ENCODE data around the gene MGAT4A. TPM values are rescaled to one million over a fixed set of nuclear protein-coding genes. Genes with fewer than 3 reads are reported as not detected.

MGAT4A gene
- total and polyA plus RNA-seq, 12 donors: 4.6 to 33.0 (median 18.6) TPM

GRCh38 chr2:98623657-98624056, 107.3 kb downstream of the MGAT4A start:
- no peak for TF ChIP-seq CTCF (IDR thresholded peaks at IDR 0.05)
- intact Hi-C loops (cut with DNase I): no loop called here
- Histone ChIP-seq H3K4me1 (peaks cover 0 to 10% (median 0%) of the 10 kb centered on the region in 9 donors), H3K4me3 (no peak overlapping the region), H3K36me3 (peaks cover 0 to 80% (median 4%) of the 10 kb centered on the region in 9 donors), H3K27me3 (no peaks in the 10 kb centered on the region), H3K9me3 (no peaks in the 10 kb centered on the region), H3K27ac (no peak overlapping the region)
- ATAC-seq: peak in 6 of 8 donors; percentile 26 to 86 (median 54)
- WGBS, 2 donors: 75% methylated on average over 5 of the region's 5 CpGs
- DNase-seq: peak in 1 of 2 donors; percentile 47

- Histone ChIP-seq H3K4me1 (no peaks in the 10 kb centered on the region), H3K9me3 (no peaks in the 10 kb centered on the region), H3K4me3 (no peak overlapping the region), H3K36me3 (peaks cover 0 to 100% (median 47%) of the 10 kb centered on the region in 9 donors), H3K27ac (no peak overlapping the region), H3K27me3 (no peaks in the 10 kb centered on the region)
- TF ChIP-seq CTCF (IDR thresholded peaks at IDR 0.05): no peak
- ATAC-seq: no peak
- intact Hi-C loops (cut with DNase I): no loop called here
- WGBS, 2 donors: 50% methylated on average over 5 of the region's 5 CpGs
- DNase-seq: no peak
Observed at GRCh38 chr2:98617149-98617548, 113.8 kb downstream of the MGAT4A start.

GRCh38 chr2:98615481-98615880, 115.5 kb downstream of the MGAT4A start:
- TF ChIP-seq CTCF (IDR thresholded peaks at IDR 0.05): no peak
- Histone ChIP-seq H3K4me3 (no peak overlapping the region), H3K9me3 (no peaks in the 10 kb centered on the region), H3K36me3 (peaks cover 0 to 100% (median 55%) of the 10 kb centered on the region in 9 donors), H3K27me3 (no peaks in the 10 kb centered on the region), H3K27ac (no peak overlapping the region), H3K4me1 (peaks cover 2 to 14% (median 12%) of the 10 kb centered on the region in 9 donors)
- 81 to 85% methylated on average over 5 of the region's 5 CpGs for WGBS, 2 donors
- ATAC-seq: peak in 1 of 8 donors; percentile 22
- intact Hi-C loops (cut with DNase I): no loop called here
- DNase-seq: no peak

- Histone ChIP-seq H3K27ac (no peak overlapping the region), H3K9me3 (no peaks in the 10 kb centered on the region), H3K4me3 (no peak overlapping the region), H3K36me3 (peaks cover 0 to 96% (median 55%) of the 10 kb centered on the region in 9 donors), H3K4me1 (peaks cover 6 to 27% (median 25%) of the 10 kb centered on the region in 9 donors), H3K27me3 (no peaks in the 10 kb centered on the region)
- WGBS, 2 donors: 91 to 93% methylated on average over 9 of the region's 9 CpGs
- DNase-seq (no peak), ATAC-seq (no peak)
- TF ChIP-seq CTCF (IDR thresholded peaks at IDR 0.05): no peak
- intact Hi-C loops (cut with DNase I): no loop called here
Observed at GRCh38 chr2:98614024-98614739, 116.8 kb downstream of the MGAT4A start.

Measured in heart right ventricle (tissue), 16 donors.